ENCODE results near the gene CDC25C.

CDC25C gene

DNA sequence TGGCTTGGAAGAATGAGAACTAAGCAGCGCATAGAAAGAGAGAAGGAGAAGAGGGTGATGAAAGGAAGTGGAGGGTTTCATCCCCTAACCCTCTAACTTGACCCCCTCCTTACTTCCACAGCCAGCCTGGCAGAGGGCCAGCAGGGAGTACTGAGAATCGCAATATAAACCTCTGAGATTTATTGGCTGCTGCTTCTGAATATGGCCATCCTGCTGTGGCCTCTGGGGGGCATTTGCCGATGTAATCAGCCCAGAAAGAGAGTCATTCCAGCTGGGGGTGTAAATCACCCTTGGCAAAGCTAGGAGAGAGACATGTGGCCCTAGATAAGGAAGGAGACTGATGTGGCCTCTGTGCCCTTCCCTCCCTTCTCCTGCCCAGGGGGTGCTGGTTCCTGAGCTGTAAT is 56.2 kb downstream of the CDC25C start:
- H3K79me2 ChIP-seq (ENCODE audit: insufficient read depth, low read length), result no peaks in the 10 kb centered on the region
- TF ChIP-seq, protein P1, sequence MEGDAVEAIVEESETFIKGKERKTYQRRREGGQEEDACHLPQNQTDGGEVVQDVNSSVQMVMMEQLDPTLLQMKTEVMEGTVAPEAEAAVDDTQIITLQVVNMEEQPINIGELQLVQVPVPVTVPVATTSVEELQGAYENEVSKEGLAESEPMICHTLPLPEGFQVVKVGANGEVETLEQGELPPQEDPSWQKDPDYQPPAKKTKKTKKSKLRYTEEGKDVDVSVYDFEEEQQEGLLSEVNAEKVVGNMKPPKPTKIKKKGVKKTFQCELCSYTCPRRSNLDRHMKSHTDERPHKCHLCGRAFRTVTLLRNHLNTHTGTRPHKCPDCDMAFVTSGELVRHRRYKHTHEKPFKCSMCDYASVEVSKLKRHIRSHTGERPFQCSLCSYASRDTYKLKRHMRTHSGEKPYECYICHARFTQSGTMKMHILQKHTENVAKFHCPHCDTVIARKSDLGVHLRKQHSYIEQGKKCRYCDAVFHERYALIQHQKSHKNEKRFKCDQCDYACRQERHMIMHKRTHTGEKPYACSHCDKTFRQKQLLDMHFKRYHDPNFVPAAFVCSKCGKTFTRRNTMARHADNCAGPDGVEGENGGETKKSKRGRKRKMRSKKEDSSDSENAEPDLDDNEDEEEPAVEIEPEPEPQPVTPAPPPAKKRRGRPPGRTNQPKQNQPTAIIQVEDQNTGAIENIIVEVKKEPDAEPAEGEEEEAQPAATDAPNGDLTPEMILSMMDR (conservative IDR thresholded peaks at IDR 0.05; ENCODE audit: low read length), result peak; percentile 36; the same call in 1 of the 2 replicates
- TF ChIP-seq EZH2phosphoT487 (IDR thresholded peaks at IDR 0.05; ENCODE audit: borderline replicate concordance), result no peak

DNA sequence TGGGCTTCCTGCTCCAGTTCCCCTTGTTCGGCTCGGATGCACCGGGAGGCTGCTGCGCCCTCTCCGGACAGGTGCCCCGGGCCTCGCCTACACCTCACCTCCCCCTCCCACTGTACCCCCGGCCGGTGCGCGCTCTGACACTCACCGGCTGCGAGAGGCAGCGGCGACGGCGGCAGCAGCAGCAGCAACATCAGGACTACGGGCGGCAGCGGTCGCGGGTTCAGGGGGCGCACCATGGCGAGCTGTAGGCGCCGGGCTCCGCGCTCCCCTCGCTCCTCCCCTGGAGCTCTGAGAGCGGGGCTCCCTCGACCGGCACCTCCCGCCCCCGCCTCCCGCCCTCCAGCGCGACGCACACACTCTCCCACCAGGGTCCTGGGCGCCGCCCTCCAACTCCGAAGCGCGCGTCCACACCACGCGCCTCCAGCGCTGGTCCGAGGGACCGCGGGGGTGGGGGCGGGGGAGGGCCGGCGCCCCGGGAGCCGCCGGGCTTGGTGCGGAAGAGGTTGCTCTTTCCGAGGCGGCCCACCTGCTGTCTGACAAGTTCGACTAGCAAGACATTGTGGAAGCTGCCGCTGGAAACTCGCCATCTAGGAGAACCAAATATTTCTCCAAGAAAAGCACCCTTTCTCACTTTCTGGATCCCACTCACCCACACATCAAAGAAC is 57.3 kb downstream of the CDC25C start, which contains the start of gene GFRA3:
Gene GFRA3, minus strand, starts transcription at position 433 of the 665 bp plus-strand sequence. Its CDS starts 197 bp downstream, at position 236.
- H3K79me2 ChIP-seq (ENCODE audit: insufficient read depth, low read length), result no peaks in the 10 kb centered on the region
- no peaks in the 10 kb centered on the region for H3K9me3 ChIP-seq (ENCODE audit: insufficient read depth, low read depth, low read length)
- no peaks in the 10 kb centered on the region for H4K20me1 ChIP-seq (ENCODE audit: insufficient read depth, low read length, poor library complexity, severe bottlenecking)
- H3K4me3 ChIP-seq (ENCODE audit: low read length, poor library complexity, severe bottlenecking), result no peak within 1 kb of the TSS
- TF ChIP-seq, protein P1 (conservative IDR thresholded peaks at IDR 0.05; ENCODE audit: low read length), result no peak
- no peak for TF ChIP-seq EZH2phosphoT487 (IDR thresholded peaks at IDR 0.05; ENCODE audit: borderline replicate concordance)
- H3K4me2 ChIP-seq (ENCODE audit: low read depth, low read length, poor library complexity, severe bottlenecking), result no peak within 1 kb of the TSS
- H3F3A ChIP-seq (ENCODE audit: low read depth), result no peaks in the 10 kb centered on the region
- H3K36me3 ChIP-seq (ENCODE audit: insufficient read depth, low read length), result no peaks in the 10 kb centered on the region
- no peak within 1 kb of the TSS for H3K9ac ChIP-seq (ENCODE audit: low read depth, low read length, poor library complexity, severe bottlenecking)
- no peak within 1 kb of the TSS for H2AFZ ChIP-seq (ENCODE audit: low read length)
- no peaks in the 10 kb centered on the region for H3K27me3 ChIP-seq (ENCODE audit: insufficient read depth, low read length, poor library complexity, severe bottlenecking)
- peaks cover 12% of the 10 kb centered on the region for H3K4me1 ChIP-seq (ENCODE audit: insufficient read depth, low read length, poor library complexity, severe bottlenecking)
- no peaks in the 10 kb centered on the region for H3K9me2 ChIP-seq (replicated peaks; ENCODE audit: low read depth, low read length)

More for the DNA sequence above, 56.2 kb downstream of the CDC25C start:
- no peak overlapping the region for H3K4me2 ChIP-seq (ENCODE audit: low read depth, low read length, poor library complexity, severe bottlenecking)
- H3K27me3 ChIP-seq (ENCODE audit: insufficient read depth, low read length, poor library complexity, severe bottlenecking), result no peaks in the 10 kb centered on the region
- no peaks in the 10 kb centered on the region for H3K9me2 ChIP-seq (replicated peaks; ENCODE audit: low read depth, low read length)
- no peak overlapping the region for H3K9ac ChIP-seq (ENCODE audit: low read depth, low read length, poor library complexity, severe bottlenecking)
- peaks cover 12% of the 10 kb centered on the region for H3K4me1 ChIP-seq (ENCODE audit: insufficient read depth, low read length, poor library complexity, severe bottlenecking)
- no peaks in the 10 kb centered on the region for H4K20me1 ChIP-seq (ENCODE audit: insufficient read depth, low read length, poor library complexity, severe bottlenecking)
- no peaks in the 10 kb centered on the region for H3K36me3 ChIP-seq (ENCODE audit: insufficient read depth, low read length)
- H3K4me3 ChIP-seq (ENCODE audit: low read length, poor library complexity, severe bottlenecking), result no peak overlapping the region
- H3K9me3 ChIP-seq (ENCODE audit: insufficient read depth, low read depth, low read length), result no peaks in the 10 kb centered on the region
- H3F3A ChIP-seq (ENCODE audit: low read depth), result no peaks in the 10 kb centered on the region
- no peak overlapping the region for H2AFZ ChIP-seq (ENCODE audit: low read length)

DNA sequence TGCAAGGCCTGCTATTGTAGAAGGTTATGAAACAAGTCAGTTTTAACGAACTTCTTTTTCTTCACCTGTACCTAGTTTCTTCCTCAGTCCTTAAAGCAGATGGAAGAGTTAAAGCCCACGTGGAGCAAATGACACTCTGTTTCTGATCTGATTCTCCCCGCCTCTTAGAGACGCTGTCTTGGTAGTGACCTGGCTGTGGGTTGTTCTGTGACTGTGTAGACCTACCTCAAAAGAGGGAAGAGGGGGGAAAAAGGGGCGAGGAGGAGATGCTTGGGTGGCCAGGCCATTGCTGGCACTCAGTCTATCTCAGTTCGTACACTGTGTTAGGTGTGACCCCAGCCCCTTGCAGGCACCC is 57.8 kb downstream of the CDC25C start:
- Histone ChIP-seq H3K27me3 (ENCODE audit: insufficient read depth, low read length, poor library complexity, severe bottlenecking) (no peaks in the 10 kb centered on the region), H3K9me2 (replicated peaks; ENCODE audit: low read depth, low read length) (no peaks in the 10 kb centered on the region), H3K79me2 (ENCODE audit: insufficient read depth, low read length) (no peaks in the 10 kb centered on the region), H3K9me3 (ENCODE audit: insufficient read depth, low read depth, low read length) (no peaks in the 10 kb centered on the region), H3K4me1 (ENCODE audit: insufficient read depth, low read length, poor library complexity, severe bottlenecking) (peaks cover 12% of the 10 kb centered on the region), H4K20me1 (ENCODE audit: insufficient read depth, low read length, poor library complexity, severe bottlenecking) (no peaks in the 10 kb centered on the region), H2AFZ (ENCODE audit: low read length) (no peak overlapping the region), H3F3A (ENCODE audit: low read depth) (no peaks in the 10 kb centered on the region), H3K9ac (ENCODE audit: low read depth, low read length, poor library complexity, severe bottlenecking) (no peak overlapping the region), H3K4me3 (ENCODE audit: low read length, poor library complexity, severe bottlenecking) (no peak overlapping the region), H3K36me3 (ENCODE audit: insufficient read depth, low read length) (no peaks in the 10 kb centered on the region), H3K4me2 (ENCODE audit: low read depth, low read length, poor library complexity, severe bottlenecking) (no peak overlapping the region)
- no peak for TF ChIP-seq EZH2phosphoT487 (IDR thresholded peaks at IDR 0.05; ENCODE audit: borderline replicate concordance)

DNA sequence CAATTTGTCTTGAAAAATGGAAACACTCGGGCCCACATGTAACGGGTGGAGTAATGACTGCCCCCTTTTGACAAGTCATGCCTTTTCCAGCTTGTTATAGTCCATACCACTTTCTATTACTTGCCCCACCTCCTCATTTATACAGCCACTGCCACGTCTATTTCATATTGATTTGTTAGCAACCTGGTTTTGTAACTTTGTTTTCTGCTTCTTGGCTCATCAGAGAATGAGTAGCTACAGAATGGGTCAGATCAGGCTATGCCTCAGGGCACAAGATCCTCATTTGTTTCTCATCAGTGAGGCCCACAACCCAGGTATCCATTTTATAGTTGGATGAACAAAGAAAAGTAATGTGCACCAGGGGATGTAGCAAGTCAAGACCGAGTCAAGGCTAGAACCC is 58.9 kb downstream of the CDC25C start:
- Histone ChIP-seq H3F3A (ENCODE audit: low read depth) (no peaks in the 10 kb centered on the region), H4K20me1 (ENCODE audit: insufficient read depth, low read length, poor library complexity, severe bottlenecking) (no peaks in the 10 kb centered on the region), H3K4me1 (ENCODE audit: insufficient read depth, low read length, poor library complexity, severe bottlenecking) (peaks cover 12% of the 10 kb centered on the region), H3K4me3 (ENCODE audit: low read length, poor library complexity, severe bottlenecking) (no peak overlapping the region), H3K36me3 (ENCODE audit: insufficient read depth, low read length) (no peaks in the 10 kb centered on the region), H3K4me2 (ENCODE audit: low read depth, low read length, poor library complexity, severe bottlenecking) (no peak overlapping the region), H3K27me3 (ENCODE audit: insufficient read depth, low read length, poor library complexity, severe bottlenecking) (no peaks in the 10 kb centered on the region), H3K79me2 (ENCODE audit: insufficient read depth, low read length) (no peaks in the 10 kb centered on the region), H2AFZ (ENCODE audit: low read length) (no peak overlapping the region), H3K9me3 (ENCODE audit: insufficient read depth, low read depth, low read length) (no peaks in the 10 kb centered on the region), H3K9ac (ENCODE audit: low read depth, low read length, poor library complexity, severe bottlenecking) (no peak overlapping the region), H3K9me2 (replicated peaks; ENCODE audit: low read depth, low read length) (no peaks in the 10 kb centered on the region)
- TF ChIP-seq EZH2phosphoT487 (IDR thresholded peaks at IDR 0.05; ENCODE audit: borderline replicate concordance), result no peak
- TF ChIP-seq, protein P1 (conservative IDR thresholded peaks at IDR 0.05; ENCODE audit: low read length), result no peak
